ENCODE measurements around the gene TVP23C. TPM values are rescaled to one million over a fixed set of nuclear protein-coding genes. Genes with fewer than 3 reads are reported as not detected.

The TVP23C gene
- total and polyA plus RNA-seq, 2 experiments from 2014 or later: 10.4 to 31.7 TPM

DNA sequence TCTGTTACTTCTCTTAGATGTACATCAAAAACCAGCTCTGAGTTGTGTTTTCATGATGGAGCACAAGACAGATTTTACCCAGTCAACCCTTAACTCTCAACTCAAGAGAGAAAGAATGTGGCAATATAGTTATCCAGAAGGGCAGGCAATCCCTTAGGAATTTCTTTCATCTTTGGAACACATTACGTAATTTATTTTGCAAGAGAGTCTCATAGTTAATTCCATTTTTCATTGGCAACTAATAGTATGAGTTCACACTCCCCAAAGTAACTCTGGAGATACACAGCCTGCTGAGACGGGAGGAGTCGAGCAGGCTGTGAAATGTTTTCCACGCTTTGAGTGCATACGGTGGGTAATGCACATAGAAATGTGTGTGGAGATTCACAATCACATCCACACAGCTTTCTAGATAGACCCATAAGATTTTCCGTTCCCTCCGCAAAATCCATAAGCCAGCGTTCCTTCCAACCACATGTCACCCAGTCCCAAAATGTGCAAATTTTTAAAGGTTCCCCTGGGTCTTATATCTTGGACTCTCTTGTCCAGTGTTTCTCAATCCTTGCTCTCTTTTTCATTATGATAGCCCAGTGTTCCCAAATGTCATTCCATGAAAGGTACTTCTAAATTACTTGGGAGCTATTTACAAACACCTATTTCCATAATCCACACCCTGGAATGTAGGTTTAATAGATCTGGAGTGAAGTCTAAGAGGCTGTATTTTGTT, 87.5 kb downstream of the TVP23C start:
- ATAC-seq (no peak), DNase-seq (ENCODE audit: low spot score) (no peak)
- Histone ChIP-seq H3F3A (replicated peaks; ENCODE audit: low read depth) (no peaks in the 10 kb centered on the region), H3K4me3 (no peak overlapping the region), H3K4me2 (no peak overlapping the region), H3K36me3 (ENCODE audit: insufficient read depth) (no peaks in the 10 kb centered on the region), H3K4me1 (ENCODE audit: insufficient read depth) (peaks cover 9% of the 10 kb centered on the region), H3K79me2 (replicated peaks; ENCODE audit: insufficient read depth) (no peaks in the 10 kb centered on the region), H4K20me1 (replicated peaks; ENCODE audit: insufficient read depth) (no peaks in the 10 kb centered on the region), H2AFZ (no peak overlapping the region), H3K27ac (ENCODE audit: low read depth) (no peak overlapping the region), H3K9me2 (ENCODE audit: insufficient read depth) (no peaks in the 10 kb centered on the region), H3K27me3 (ENCODE audit: insufficient read depth) (no peaks in the 10 kb centered on the region)
- TF ChIP-seq EZH2phosphoT487 (IDR thresholded peaks at IDR 0.05; ENCODE audit: unreplicated experiment) (no peak), NANOG (IDR thresholded peaks at IDR 0.05; ENCODE audit: borderline replicate concordance) (no peak), POLR2AphosphoS5 (IDR thresholded peaks at IDR 0.05; ENCODE audit: low read depth) (no peak), JUNB (IDR thresholded peaks at IDR 0.05; ENCODE audit: unreplicated experiment) (no peak), EZH2 (IDR thresholded peaks at IDR 0.05; ENCODE audit: low read depth, unreplicated experiment) (no peak), ZNF331 (CRISPR knock-in tag; IDR thresholded peaks at IDR 0.05; ENCODE audit: low read depth) (no peak), CREB1 (CRISPR knock-in tag; IDR thresholded peaks at IDR 0.05; ENCODE audit: low read depth) (no peak), ZNF114 (CRISPR knock-in tag; IDR thresholded peaks at IDR 0.05) (no peak), STAT1 (IDR thresholded peaks at IDR 0.05; ENCODE audit: unreplicated experiment) (no peak)
- TF ChIP-seq, protein P1, sequence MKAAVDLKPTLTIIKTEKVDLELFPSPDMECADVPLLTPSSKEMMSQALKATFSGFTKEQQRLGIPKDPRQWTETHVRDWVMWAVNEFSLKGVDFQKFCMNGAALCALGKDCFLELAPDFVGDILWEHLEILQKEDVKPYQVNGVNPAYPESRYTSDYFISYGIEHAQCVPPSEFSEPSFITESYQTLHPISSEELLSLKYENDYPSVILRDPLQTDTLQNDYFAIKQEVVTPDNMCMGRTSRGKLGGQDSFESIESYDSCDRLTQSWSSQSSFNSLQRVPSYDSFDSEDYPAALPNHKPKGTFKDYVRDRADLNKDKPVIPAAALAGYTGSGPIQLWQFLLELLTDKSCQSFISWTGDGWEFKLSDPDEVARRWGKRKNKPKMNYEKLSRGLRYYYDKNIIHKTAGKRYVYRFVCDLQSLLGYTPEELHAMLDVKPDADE (IDR thresholded peaks at IDR 0.05): no peak
- TF ChIP-seq, protein P2, sequence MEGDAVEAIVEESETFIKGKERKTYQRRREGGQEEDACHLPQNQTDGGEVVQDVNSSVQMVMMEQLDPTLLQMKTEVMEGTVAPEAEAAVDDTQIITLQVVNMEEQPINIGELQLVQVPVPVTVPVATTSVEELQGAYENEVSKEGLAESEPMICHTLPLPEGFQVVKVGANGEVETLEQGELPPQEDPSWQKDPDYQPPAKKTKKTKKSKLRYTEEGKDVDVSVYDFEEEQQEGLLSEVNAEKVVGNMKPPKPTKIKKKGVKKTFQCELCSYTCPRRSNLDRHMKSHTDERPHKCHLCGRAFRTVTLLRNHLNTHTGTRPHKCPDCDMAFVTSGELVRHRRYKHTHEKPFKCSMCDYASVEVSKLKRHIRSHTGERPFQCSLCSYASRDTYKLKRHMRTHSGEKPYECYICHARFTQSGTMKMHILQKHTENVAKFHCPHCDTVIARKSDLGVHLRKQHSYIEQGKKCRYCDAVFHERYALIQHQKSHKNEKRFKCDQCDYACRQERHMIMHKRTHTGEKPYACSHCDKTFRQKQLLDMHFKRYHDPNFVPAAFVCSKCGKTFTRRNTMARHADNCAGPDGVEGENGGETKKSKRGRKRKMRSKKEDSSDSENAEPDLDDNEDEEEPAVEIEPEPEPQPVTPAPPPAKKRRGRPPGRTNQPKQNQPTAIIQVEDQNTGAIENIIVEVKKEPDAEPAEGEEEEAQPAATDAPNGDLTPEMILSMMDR (conservative IDR thresholded peaks at IDR 0.05; ENCODE audit: low read depth in 2 of 2): no peak
- TF ChIP-seq, protein P3, sequence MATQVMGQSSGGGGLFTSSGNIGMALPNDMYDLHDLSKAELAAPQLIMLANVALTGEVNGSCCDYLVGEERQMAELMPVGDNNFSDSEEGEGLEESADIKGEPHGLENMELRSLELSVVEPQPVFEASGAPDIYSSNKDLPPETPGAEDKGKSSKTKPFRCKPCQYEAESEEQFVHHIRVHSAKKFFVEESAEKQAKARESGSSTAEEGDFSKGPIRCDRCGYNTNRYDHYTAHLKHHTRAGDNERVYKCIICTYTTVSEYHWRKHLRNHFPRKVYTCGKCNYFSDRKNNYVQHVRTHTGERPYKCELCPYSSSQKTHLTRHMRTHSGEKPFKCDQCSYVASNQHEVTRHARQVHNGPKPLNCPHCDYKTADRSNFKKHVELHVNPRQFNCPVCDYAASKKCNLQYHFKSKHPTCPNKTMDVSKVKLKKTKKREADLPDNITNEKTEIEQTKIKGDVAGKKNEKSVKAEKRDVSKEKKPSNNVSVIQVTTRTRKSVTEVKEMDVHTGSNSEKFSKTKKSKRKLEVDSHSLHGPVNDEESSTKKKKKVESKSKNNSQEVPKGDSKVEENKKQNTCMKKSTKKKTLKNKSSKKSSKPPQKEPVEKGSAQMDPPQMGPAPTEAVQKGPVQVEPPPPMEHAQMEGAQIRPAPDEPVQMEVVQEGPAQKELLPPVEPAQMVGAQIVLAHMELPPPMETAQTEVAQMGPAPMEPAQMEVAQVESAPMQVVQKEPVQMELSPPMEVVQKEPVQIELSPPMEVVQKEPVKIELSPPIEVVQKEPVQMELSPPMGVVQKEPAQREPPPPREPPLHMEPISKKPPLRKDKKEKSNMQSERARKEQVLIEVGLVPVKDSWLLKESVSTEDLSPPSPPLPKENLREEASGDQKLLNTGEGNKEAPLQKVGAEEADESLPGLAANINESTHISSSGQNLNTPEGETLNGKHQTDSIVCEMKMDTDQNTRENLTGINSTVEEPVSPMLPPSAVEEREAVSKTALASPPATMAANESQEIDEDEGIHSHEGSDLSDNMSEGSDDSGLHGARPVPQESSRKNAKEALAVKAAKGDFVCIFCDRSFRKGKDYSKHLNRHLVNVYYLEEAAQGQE (IDR thresholded peaks at IDR 0.05; ENCODE audit: unreplicated experiment): no peak
- TF ChIP-seq, protein P4, sequence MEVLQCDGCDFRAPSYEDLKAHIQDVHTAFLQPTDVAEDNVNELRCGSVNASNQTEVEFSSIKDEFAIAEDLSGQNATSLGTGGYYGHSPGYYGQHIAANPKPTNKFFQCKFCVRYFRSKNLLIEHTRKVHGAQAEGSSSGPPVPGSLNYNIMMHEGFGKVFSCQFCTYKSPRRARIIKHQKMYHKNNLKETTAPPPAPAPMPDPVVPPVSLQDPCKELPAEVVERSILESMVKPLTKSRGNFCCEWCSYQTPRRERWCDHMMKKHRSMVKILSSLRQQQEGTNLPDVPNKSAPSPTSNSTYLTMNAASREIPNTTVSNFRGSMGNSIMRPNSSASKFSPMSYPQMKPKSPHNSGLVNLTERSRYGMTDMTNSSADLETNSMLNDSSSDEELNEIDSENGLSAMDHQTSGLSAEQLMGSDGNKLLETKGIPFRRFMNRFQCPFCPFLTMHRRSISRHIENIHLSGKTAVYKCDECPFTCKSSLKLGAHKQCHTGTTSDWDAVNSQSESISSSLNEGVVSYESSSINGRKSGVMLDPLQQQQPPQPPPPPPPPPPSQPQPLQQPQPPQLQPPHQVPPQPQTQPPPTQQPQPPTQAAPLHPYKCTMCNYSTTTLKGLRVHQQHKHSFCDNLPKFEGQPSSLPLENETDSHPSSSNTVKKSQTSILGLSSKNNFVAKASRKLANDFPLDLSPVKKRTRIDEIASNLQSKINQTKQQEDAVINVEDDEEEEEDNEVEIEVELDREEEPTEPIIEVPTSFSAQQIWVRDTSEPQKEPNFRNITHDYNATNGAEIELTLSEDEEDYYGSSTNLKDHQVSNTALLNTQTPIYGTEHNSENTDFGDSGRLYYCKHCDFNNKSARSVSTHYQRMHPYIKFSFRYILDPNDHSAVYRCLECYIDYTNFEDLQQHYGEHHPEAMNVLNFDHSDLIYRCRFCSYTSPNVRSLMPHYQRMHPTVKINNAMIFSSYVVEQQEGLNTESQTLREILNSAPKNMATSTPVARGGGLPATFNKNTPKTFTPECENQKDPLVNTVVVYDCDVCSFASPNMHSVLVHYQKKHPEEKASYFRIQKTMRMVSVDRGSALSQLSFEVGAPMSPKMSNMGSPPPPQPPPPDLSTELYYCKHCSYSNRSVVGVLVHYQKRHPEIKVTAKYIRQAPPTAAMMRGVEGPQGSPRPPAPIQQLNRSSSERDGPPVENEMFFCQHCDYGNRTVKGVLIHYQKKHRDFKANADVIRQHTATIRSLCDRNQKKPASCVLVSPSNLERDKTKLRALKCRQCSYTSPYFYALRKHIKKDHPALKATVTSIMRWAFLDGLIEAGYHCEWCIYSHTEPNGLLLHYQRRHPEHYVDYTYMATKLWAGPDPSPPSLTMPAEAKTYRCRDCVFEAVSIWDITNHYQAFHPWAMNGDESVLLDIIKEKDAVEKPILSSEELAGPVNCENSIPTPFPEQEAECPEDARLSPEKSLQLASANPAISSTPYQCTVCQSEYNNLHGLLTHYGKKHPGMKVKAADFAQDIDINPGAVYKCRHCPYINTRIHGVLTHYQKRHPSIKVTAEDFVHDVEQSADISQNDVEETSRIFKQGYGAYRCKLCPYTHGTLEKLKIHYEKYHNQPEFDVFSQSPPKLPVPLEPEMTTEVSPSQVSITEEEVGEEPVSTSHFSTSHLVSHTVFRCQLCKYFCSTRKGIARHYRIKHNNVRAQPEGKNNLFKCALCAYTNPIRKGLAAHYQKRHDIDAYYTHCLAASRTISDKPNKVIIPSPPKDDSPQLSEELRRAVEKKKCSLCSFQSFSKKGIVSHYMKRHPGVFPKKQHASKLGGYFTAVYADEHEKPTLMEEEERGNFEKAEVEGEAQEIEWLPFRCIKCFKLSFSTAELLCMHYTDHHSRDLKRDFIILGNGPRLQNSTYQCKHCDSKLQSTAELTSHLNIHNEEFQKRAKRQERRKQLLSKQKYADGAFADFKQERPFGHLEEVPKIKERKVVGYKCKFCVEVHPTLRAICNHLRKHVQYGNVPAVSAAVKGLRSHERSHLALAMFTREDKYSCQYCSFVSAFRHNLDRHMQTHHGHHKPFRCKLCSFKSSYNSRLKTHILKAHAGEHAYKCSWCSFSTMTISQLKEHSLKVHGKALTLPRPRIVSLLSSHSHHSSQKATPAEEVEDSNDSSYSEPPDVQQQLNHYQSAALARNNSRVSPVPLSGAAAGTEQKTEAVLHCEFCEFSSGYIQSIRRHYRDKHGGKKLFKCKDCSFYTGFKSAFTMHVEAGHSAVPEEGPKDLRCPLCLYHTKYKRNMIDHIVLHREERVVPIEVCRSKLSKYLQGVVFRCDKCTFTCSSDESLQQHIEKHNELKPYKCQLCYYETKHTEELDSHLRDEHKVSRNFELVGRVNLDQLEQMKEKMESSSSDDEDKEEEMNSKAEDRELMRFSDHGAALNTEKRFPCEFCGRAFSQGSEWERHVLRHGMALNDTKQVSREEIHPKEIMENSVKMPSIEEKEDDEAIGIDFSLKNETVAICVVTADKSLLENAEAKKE (CRISPR knock-in tag; IDR thresholded peaks at IDR 0.05): no peak
- H3K4me3 Mint-ChIP-seq: no peak overlapping the region
- H3K4me1 Mint-ChIP-seq: peaks cover 8% of the 10 kb centered on the region
- no peaks in the 10 kb centered on the region for H3K9me3 Mint-ChIP-seq
- peaks cover 3% of the 10 kb centered on the region; the same call in 1 of the 3 replicates for H3K36me3 Mint-ChIP-seq (ENCODE audit: low read depth)
- no peak overlapping the region for H3K27ac Mint-ChIP-seq
- peaks cover 2% of the 10 kb centered on the region for H3K27me3 Mint-ChIP-seq (ENCODE audit: insufficient read depth, low read depth, poor library complexity)
